ENCODE results near the gene PDIA6.

The PDIA6 gene

DNA sequence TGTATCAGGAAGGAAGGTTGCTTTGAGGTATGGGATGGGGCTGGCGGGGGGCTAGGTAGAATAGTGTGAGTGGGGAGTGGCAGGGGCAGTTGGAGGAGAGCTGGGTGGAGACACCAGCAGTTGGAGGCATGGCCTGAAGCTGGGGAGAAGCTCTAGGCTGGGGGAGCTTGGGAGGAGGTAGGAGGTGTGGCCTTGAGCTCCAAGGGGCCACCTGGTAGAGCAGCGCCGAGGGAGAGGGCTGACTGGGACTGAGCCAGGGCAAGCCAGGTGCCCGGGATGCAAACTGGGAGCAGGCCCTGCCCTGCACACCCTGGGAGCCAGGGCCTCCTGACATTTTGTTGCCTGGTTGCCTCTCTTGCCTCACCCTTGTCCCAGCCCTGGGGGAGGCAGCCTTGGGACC lies 33.1 kb upstream of the PDIA6 start:
- Histone ChIP-seq H3K36me3 (ENCODE audit: control insufficient read depth in 1 of 2, insufficient read depth in 2 of 2, low read length in 2 of 2) (no peaks in the 10 kb centered on the region), H3K4me1 (ENCODE audit: control insufficient read depth in 1 of 2, insufficient read depth in 2 of 2, low read length in 2 of 2) (no peaks in the 10 kb centered on the region), H3K9ac (ENCODE audit: low read depth in 1 of 2, low read length in 2 of 2) (no peak overlapping the region), H3K27me3 (ENCODE audit: control insufficient read depth in 1 of 2, insufficient read depth in 2 of 2, low read length in 2 of 2) (no peaks in the 10 kb centered on the region), H3K4me3 (ENCODE audit: low read depth in 1 of 2, low read length in 2 of 2) (no peak overlapping the region), H3K27ac (ENCODE audit: low read depth, low read length) (no peak overlapping the region), H3K9me3 (ENCODE audit: control insufficient read depth in 1 of 2, low read length in 2 of 2) (peaks cover 19% of the 10 kb centered on the region in 2 donors)

DNA sequence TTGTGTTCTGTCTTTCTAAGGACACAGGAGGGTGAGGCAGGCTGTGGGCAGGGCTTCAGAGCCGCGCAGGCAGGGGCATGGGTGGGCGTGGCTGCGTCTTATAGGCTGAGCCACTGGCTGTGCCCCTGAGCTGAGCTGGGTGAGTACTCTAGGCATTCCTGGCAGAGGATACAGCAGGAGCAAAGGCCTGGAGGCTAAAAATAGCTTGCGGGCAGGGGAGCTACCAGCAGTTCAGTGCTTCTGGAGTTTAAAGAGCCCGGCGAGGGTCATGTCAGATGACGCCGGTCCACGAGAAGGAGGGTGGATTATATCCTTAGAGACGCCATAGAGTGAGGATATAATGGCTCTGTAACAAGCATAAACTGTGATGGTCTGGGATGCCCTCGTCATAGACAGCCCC lies 31.5 kb upstream of the PDIA6 start:
- H3K27ac ChIP-seq (ENCODE audit: low read depth, low read length) = no peak overlapping the region
- no peak overlapping the region for H3K9ac ChIP-seq (ENCODE audit: low read depth in 1 of 2, low read length in 2 of 2)
- no peaks in the 10 kb centered on the region for H3K27me3 ChIP-seq (ENCODE audit: control insufficient read depth in 1 of 2, insufficient read depth in 2 of 2, low read length in 2 of 2)
- no peaks in the 10 kb centered on the region for H3K36me3 ChIP-seq (ENCODE audit: control insufficient read depth in 1 of 2, insufficient read depth in 2 of 2, low read length in 2 of 2)
- no peaks in the 10 kb centered on the region for H3K4me1 ChIP-seq (ENCODE audit: control insufficient read depth in 1 of 2, insufficient read depth in 2 of 2, low read length in 2 of 2)
- H3K9me3 ChIP-seq (ENCODE audit: control insufficient read depth in 1 of 2, low read length in 2 of 2) = peaks cover 19 to 23% of the 10 kb centered on the region in 2 donors
- H3K4me3 ChIP-seq (ENCODE audit: low read depth in 1 of 2, low read length in 2 of 2) = no peak overlapping the region

DNA sequence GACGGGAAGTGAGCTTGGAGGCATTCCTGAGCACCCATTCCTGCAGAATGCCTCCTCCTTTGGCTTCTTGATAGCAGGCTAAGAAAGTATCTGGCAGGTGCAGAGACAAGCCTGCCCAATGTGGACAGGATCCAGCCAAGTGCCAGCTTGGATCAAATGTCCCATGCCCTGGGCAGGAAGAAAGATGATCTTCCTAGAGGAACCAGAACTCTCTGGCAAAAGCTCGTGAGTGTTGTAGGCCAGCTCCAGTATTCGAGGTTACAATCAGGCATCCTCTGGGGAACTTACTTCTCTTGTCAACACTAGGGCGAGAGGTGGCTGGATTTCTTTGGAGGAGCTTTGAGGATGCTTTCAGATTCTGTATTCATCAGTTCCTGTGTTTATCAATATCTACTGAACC lies 29.9 kb upstream of the PDIA6 start:
- H3K9ac ChIP-seq (ENCODE audit: low read depth in 1 of 2, low read length in 2 of 2) = no peak overlapping the region
- peaks cover 19 to 23% of the 10 kb centered on the region in 2 donors for H3K9me3 ChIP-seq (ENCODE audit: control insufficient read depth in 1 of 2, low read length in 2 of 2)
- H3K4me1 ChIP-seq (ENCODE audit: control insufficient read depth in 1 of 2, insufficient read depth in 2 of 2, low read length in 2 of 2) = no peaks in the 10 kb centered on the region
- H3K27ac ChIP-seq (ENCODE audit: low read depth, low read length) = no peak overlapping the region
- no peaks in the 10 kb centered on the region for H3K36me3 ChIP-seq (ENCODE audit: control insufficient read depth in 1 of 2, insufficient read depth in 2 of 2, low read length in 2 of 2)
- no peak overlapping the region for H3K4me3 ChIP-seq (ENCODE audit: low read depth in 1 of 2, low read length in 2 of 2)
- no peaks in the 10 kb centered on the region for H3K27me3 ChIP-seq (ENCODE audit: control insufficient read depth in 1 of 2, insufficient read depth in 2 of 2, low read length in 2 of 2)

DNA sequence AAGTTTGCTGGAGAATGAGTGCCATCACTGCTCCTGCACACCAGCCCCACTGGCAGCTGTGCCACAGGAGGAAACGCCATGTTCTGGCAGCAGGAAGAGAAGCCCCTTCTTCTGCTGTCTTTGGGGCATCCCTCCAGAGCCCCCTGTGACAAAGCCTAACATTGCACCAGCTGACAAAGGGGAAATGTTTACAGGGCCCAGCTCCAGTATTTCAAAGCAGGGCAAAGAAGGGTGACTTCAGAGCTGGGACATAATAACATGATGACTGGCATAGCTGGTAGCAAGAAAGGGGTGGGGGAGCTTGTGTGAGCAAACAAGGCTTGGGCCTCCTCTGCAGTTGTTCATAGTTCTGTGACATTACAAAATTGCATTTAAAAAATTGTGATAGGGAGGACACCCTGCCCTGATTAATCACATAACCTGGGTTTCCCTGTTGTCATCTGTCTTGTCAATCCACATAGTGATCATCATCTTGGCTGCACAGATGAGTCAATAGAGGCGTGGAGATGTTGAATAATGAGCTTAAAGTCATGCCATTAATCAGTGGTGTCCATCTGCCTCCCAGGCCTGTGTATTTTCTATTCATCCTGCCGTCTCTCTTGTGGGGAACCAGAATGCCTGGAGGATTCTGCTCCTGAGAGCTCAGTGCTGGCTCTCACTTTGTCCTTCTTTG lies 29.1 kb upstream of the PDIA6 start:
- Histone ChIP-seq H3K36me3 (ENCODE audit: control insufficient read depth in 1 of 2, insufficient read depth in 2 of 2, low read length in 2 of 2) (no peaks in the 10 kb centered on the region), H3K9ac (ENCODE audit: low read depth in 1 of 2, low read length in 2 of 2) (no peak overlapping the region), H3K4me1 (ENCODE audit: control insufficient read depth in 1 of 2, insufficient read depth in 2 of 2, low read length in 2 of 2) (no peaks in the 10 kb centered on the region), H3K27ac (ENCODE audit: low read depth, low read length) (no peak overlapping the region), H3K27me3 (ENCODE audit: control insufficient read depth in 1 of 2, insufficient read depth in 2 of 2, low read length in 2 of 2) (no peaks in the 10 kb centered on the region), H3K4me3 (ENCODE audit: low read depth in 1 of 2, low read length in 2 of 2) (no peak overlapping the region), H3K9me3 (ENCODE audit: control insufficient read depth in 1 of 2, low read length in 2 of 2) (peaks cover 19 to 23% of the 10 kb centered on the region in 2 donors)

DNA sequence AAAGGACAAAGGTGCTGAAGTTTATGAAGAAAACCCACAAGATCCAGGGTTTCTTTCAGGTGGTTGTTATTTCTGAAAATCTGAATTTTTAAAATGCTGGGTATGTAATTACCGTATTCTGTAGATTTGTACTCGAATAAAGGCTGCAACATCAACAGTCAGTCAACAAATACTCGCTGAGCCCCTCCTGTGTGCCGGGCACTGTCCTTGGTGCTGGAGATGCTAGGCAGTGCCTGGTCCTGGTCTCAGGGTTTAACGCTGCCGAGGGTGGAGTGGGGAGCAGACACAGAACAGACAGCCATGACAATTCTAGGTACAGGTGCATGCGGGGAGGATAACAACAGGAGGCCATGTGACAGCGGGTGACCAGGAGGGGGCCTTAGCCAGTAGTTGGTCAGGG lies 27.2 kb upstream of the PDIA6 start:
- H3K9me3 ChIP-seq (ENCODE audit: control insufficient read depth in 1 of 2, low read length in 2 of 2) = peaks cover 19 to 23% of the 10 kb centered on the region in 2 donors
- H3K36me3 ChIP-seq (ENCODE audit: control insufficient read depth in 1 of 2, insufficient read depth in 2 of 2, low read length in 2 of 2) = no peaks in the 10 kb centered on the region
- no peaks in the 10 kb centered on the region for H3K27me3 ChIP-seq (ENCODE audit: control insufficient read depth in 1 of 2, insufficient read depth in 2 of 2, low read length in 2 of 2)
- no peak overlapping the region for H3K27ac ChIP-seq (ENCODE audit: low read depth, low read length)
- no peak overlapping the region for H3K4me3 ChIP-seq (ENCODE audit: low read depth in 1 of 2, low read length in 2 of 2)
- no peak overlapping the region for H3K9ac ChIP-seq (ENCODE audit: low read depth in 1 of 2, low read length in 2 of 2)
- peaks cover 0 to 6% of the 10 kb centered on the region in 2 donors for H3K4me1 ChIP-seq (ENCODE audit: control insufficient read depth in 1 of 2, insufficient read depth in 2 of 2, low read length in 2 of 2)

DNA sequence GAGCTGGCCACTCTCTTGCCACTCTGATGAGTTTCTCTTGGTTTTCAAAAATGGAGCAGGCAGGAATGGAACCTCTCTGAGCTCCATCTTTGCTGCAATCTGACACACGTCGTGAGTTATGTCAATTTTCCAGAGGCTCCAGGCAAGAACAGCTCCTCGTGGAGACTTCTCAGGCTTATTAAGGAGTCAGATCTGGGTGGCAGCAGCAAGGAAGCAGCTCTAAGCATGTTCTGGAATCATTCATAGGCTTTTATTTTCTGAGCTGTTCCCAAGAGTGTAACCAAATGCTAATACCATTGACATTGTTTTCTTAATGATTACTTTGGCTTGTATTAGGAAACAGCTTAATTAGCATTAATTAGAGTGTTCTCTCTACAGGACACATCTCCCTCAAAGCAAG lies 26.1 kb upstream of the PDIA6 start:
- H3K27ac ChIP-seq (ENCODE audit: low read depth, low read length) = no peak overlapping the region
- no peaks in the 10 kb centered on the region for H3K27me3 ChIP-seq (ENCODE audit: control insufficient read depth in 1 of 2, insufficient read depth in 2 of 2, low read length in 2 of 2)
- peaks cover 19 to 23% of the 10 kb centered on the region in 2 donors for H3K9me3 ChIP-seq (ENCODE audit: control insufficient read depth in 1 of 2, low read length in 2 of 2)
- H3K9ac ChIP-seq (ENCODE audit: low read depth in 1 of 2, low read length in 2 of 2) = no peak overlapping the region
- peaks cover 0 to 6% of the 10 kb centered on the region in 2 donors for H3K4me1 ChIP-seq (ENCODE audit: control insufficient read depth in 1 of 2, insufficient read depth in 2 of 2, low read length in 2 of 2)
- H3K36me3 ChIP-seq (ENCODE audit: control insufficient read depth in 1 of 2, insufficient read depth in 2 of 2, low read length in 2 of 2) = no peaks in the 10 kb centered on the region
- no peak overlapping the region for H3K4me3 ChIP-seq (ENCODE audit: low read depth in 1 of 2, low read length in 2 of 2)

DNA sequence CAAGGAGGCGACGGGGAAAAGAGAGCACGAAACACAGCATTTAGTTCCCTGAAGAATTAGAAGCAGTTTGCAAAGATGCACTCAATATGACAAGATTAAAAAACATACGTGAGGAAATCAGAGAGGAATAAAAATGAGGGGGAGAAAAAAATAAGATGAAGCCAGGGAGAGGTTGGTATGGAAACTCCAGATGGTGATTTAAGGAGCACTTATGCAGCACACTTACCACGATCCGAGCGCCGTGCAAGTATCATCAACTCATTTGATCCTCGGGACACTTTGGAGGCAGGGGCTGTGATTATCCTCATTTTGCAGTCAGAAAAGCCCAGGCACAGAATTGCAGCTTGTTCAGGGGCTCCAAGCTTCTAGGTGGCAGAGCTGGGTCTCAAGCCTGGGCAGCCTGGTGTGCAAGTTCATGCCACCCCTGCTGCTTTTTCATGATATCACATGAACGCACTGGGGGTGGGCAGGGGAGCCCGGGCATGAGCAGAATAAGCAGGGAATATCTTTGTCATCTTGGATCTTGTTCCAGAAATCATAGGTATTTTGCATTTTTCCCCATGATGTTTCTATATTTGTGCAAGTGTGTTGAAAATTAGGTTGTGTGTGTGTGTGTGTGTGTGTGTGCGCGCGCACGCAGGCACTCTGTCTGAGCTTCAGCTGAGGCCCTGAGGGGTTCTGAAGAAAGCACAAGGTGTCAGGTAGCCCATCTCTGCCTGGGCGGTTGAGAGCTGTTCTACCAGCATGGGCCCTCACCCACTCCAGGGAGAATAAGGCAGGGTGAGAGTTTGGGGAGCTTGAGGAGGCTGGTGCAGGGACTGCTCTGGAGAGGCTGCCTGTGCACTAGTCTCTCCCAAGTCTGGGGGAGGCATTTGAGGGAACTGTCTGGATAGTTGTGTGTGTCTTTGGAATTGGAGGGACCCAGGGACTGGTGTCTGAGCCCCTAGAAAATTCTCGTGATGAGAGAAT lies 25.0 kb upstream of the PDIA6 start:
- Histone ChIP-seq H3K4me1 (ENCODE audit: control insufficient read depth in 1 of 2, insufficient read depth in 2 of 2, low read length in 2 of 2) (peaks cover 0 to 6% of the 10 kb centered on the region in 2 donors), H3K27me3 (ENCODE audit: control insufficient read depth in 1 of 2, insufficient read depth in 2 of 2, low read length in 2 of 2) (no peaks in the 10 kb centered on the region), H3K27ac (ENCODE audit: low read depth, low read length) (no peak overlapping the region), H3K4me3 (ENCODE audit: low read depth in 1 of 2, low read length in 2 of 2) (no peak overlapping the region), H3K9ac (ENCODE audit: low read depth in 1 of 2, low read length in 2 of 2) (no peak overlapping the region), H3K9me3 (ENCODE audit: control insufficient read depth in 1 of 2, low read length in 2 of 2) (peaks cover 19 to 22% of the 10 kb centered on the region in 2 donors), H3K36me3 (ENCODE audit: control insufficient read depth in 1 of 2, insufficient read depth in 2 of 2, low read length in 2 of 2) (no peaks in the 10 kb centered on the region)

DNA sequence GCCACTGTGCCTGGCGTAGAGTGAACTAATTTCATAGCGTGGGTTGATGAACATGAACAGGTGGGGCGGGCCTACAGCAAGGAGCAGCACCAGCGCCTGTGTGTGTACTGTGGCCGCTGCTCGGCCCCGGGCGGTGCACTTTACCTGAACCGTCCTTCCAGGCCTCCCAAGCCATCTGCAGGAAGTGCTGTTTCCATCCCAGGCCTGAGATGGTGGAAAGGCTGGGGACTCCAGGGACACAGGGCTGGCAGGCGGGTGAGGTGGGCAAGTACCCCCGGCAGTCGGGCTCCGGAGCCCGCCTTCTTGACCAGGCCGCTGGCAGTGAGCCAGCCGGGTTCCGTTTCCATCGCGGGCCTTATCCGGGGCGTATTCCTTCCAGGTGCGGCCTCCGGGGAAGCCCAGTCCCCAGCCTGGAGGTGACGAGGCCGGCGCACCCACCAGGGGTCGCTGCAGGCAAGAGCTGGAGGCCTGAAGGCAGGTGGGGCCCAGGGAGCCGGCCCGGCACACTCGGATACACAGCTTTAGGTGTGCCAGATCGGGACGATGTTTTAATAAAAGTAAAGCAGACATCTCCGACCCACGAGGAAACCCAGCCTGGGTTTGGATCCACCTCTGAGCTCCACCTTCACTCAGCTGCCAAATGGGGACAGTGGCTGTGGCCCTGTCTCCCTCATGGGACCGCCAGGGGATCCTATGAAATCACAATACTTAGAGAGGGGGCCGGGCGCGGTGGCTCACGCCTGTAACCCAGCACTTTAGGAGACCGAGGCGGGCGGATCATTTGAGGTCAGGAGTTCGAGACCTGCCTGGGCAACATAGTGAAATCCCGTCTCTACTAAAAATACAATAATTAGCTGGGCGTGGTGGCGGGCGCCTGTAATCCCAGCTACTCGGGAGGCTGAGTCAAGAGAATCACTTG lies 22.7 kb upstream of the PDIA6 start:
- no peak overlapping the region for H3K4me3 ChIP-seq (ENCODE audit: low read depth in 1 of 2, low read length in 2 of 2)
- H3K36me3 ChIP-seq (ENCODE audit: control insufficient read depth in 1 of 2, insufficient read depth in 2 of 2, low read length in 2 of 2) = no peaks in the 10 kb centered on the region
- no peak overlapping the region for H3K27ac ChIP-seq (ENCODE audit: low read depth, low read length)
- peaks cover 0 to 3% of the 10 kb centered on the region in 2 donors for H3K9me3 ChIP-seq (ENCODE audit: control insufficient read depth in 1 of 2, low read length in 2 of 2)
- peaks cover 4 to 5% of the 10 kb centered on the region in 2 donors for H3K27me3 ChIP-seq (ENCODE audit: control insufficient read depth in 1 of 2, insufficient read depth in 2 of 2, low read length in 2 of 2)
- H3K9ac ChIP-seq (ENCODE audit: low read depth in 1 of 2, low read length in 2 of 2) = no peak overlapping the region
- peaks cover 7 to 9% of the 10 kb centered on the region in 2 donors for H3K4me1 ChIP-seq (ENCODE audit: control insufficient read depth in 1 of 2, insufficient read depth in 2 of 2, low read length in 2 of 2)

DNA sequence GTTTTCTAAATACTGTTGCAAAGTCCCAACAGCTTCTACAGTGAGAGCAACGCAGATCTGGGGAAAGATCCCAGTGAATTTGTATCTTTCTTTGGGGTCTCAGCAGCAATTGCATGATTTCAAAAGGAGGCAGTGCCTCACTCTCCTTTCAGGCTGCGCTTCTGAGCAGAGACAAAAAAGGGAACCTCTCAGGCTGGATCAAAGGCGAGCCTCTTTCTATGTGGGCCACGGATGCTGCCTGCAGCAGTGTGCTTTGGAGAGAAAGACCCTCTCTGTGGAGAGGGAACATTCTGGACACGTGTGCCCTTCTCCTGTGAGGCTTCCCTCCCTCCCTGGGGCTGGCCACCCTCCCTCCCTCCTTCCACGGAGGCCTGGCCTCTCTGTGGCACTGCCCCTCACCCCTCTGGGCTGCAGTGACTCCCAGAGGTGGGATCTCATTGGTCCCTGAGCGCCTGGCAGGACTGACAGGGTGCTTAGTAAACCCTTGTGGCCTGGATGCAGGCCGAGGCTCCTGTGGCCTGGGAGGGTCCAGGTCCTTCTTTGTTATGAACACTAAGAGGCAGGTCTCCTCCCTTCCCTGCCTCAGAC lies 21.6 kb upstream of the PDIA6 start:
- H3K4me3 ChIP-seq (ENCODE audit: low read depth in 1 of 2, low read length in 2 of 2) = no peak overlapping the region
- no peaks in the 10 kb centered on the region for H3K36me3 ChIP-seq (ENCODE audit: control insufficient read depth in 1 of 2, insufficient read depth in 2 of 2, low read length in 2 of 2)
- no peak overlapping the region for H3K27ac ChIP-seq (ENCODE audit: low read depth, low read length)
- H3K27me3 ChIP-seq (ENCODE audit: control insufficient read depth in 1 of 2, insufficient read depth in 2 of 2, low read length in 2 of 2) = peaks cover 4 to 5% of the 10 kb centered on the region in 2 donors
- no peaks in the 10 kb centered on the region for H3K9me3 ChIP-seq (ENCODE audit: control insufficient read depth in 1 of 2, low read length in 2 of 2)
- H3K9ac ChIP-seq (ENCODE audit: low read depth in 1 of 2, low read length in 2 of 2) = no peak overlapping the region
- H3K4me1 ChIP-seq (ENCODE audit: control insufficient read depth in 1 of 2, insufficient read depth in 2 of 2, low read length in 2 of 2) = peaks cover 10 to 13% of the 10 kb centered on the region in 2 donors

Measured in duodenal mucosa (tissue), 2 donors.